ENCODE measurements around the gene HOXC9.

The HOXC9 gene

DNA sequence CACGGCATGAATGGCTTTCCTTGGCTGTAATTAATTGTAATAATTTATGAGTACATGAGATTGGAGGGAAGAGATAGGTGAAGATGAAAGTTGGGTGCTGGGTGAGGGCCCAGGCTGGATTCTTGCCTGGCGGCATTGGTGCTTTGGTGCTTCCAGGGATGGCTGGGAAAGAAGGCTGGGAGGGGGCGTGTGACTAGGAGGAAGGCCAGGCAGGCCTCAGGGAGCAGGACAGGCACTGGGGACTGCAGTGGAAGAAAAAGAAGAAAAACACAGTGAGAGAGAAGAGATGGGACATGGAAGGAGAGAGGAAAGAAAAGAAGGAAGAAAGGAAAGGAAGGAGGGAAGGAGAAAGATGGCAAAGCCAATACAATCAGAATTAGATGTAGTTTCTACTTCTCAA, 3.7 kb downstream of the HOXC9 start:
- DNase-seq: no peak

DNA sequence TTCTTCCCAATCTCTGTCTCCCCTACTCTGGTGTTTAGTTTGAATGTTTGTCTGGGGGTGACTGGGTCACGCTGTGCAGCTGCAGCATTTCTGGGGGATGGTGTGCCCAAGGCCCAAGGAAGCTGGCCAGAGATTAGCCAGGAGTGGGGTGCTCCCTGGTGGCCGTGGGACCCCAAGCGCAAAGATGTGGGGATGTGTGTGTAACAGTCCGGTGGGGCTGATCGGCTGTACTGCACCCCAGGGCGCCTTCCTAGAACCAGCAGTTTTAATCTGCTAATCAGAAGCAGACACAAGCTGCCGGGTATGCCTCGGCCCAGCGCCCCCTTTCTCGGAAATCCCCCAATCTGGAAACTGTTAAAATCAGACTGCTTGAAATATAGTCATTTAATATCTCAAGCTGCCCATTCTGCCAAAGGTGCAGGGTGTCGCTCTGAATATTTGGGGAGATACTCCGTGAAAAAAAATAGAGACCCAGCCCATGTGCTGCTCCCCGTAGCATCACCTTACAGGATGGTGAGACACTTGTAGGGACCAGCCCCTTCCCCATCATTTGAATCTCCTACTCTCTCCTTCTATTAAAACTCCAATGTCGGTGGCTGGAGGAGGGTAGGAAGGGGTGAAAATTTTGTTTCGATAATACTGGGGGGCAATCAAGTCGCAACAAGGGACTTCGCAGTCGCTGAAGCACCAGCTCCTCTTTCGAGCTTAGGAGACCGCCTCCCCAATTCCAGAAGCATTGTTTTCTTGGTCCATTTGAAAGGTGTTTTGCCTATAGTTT, 4.3 kb downstream of the HOXC9 start:
- DNase-seq: no peak

GRCh38 chr12:54004841-54005530, 5.0 kb downstream of the HOXC9 start:
- DNase-seq: no peak

- no peak for DNase-seq
These were observed 5.5 kb downstream of the HOXC9 start for GRCh38 chr12:54005531-54005852.

DNA sequence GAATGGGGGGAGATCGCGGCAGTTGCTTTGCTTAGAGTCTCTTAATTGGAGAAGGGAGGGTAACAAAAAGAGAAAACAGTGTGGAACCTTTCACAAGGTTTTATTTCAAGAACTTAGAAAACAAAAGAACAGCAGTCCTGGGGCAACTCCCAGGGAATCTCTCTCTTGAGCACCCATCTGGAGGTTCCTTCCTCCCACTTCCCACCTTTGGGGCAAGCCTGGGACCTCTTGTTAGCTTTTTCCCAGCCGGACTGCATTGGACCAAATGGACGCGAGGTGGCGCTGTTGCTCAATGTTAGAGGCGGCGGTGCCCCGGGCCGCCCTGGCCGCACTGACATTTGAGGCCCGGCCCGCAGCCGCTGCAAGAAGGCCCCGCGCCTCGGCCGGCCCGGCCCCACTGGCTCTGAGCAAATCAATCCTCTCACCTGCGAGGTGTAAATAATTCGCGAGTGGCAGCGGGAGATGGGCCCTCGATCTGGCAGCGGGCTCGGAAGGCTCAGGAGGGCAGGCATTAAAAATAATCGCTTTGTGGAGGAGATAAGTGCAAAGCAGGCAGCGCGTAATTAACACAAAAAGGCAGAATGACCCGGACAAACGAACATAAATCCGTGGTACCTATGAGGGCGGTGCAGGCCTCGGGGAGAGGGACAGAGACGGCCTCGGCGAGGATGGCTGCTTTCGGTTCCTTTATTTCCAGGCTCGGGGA, 6.0 kb downstream of the HOXC9 start:
- peak; percentile 71 for DNase-seq

DNA sequence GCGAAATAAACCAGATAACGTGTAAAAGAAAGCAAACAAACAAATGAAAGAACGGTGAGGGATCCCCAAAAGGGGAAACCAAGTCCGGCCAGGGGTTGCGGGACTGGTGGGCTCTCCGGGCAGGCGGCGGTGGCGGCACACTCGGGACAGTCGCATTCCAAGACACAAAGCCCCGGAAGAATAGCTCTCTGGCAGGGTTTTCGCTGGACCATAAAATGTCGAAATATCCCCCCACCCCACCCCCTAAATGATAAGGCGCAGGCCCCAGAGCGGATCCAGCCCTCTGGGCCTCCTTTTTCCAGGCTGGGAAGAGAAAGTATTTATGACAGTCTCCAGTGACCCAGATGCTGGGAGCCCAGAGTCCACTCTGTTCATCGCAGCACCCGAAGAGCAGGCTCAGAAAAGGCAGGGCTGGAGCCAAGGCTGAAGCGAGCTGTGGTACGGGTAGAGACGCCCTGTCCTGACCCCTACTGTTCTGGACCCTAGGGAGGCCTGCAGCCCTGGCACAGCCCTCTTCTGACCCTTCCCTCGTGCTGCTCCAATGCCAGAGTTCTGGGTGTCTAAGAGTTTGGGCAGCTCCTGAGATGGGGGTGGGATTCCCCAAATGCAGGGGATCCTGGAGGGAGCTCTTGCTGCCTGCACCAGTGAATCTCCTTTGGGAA, 6.7 kb downstream of the HOXC9 start:
- no peak for DNase-seq

- DNase-seq: no peak
These were observed 7.7 kb downstream of the HOXC9 start for GRCh38 chr12:54007538-54008259.

GRCh38 chr12:54008260-54008552, 8.2 kb downstream of the HOXC9 start:
- no peak for DNase-seq

DNA sequence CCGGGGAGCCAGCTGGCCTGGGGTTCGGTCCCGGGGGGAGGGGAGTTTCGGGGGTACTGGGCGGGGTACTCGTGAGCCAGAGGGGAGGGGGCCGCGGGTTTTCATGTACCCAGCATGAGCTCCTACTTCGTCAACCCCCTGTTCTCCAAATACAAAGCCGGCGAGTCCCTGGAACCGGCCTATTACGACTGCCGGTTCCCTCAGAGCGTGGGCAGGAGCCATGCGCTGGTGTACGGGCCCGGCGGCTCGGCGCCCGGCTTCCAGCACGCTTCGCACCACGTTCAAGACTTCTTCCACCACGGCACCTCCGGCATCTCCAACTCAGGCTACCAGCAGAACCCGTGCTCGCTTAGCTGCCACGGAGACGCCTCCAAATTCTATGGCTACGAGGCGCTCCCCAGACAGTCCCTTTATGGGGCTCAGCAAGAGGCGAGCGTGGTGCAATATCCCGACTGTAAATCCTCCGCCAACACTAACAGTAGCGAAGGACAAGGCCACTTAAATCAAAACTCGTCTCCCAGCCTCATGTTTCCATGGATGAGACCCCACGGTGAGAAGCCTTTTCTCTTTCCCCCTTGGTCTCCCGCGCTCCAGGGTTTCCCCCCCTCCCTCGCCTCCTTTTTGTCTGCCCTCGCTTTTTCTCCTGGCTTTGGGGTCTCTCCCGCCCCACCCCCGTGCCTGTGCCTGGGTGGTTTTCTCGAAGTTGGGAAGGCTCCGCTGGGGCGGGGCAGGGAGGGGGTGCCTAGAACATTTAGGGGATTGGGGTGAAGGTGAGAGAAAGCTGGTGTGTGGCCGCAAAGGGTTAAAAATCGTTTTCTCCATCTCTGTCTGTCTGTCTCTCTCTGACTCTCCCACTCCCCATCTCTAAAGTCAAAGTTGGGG, 9.5 kb downstream of the HOXC9 start:
- no peak for DNase-seq

- DNase-seq: no peak
These were observed 10.4 kb downstream of the HOXC9 start for GRCh38 chr12:54010053-54010971.

DNA sequence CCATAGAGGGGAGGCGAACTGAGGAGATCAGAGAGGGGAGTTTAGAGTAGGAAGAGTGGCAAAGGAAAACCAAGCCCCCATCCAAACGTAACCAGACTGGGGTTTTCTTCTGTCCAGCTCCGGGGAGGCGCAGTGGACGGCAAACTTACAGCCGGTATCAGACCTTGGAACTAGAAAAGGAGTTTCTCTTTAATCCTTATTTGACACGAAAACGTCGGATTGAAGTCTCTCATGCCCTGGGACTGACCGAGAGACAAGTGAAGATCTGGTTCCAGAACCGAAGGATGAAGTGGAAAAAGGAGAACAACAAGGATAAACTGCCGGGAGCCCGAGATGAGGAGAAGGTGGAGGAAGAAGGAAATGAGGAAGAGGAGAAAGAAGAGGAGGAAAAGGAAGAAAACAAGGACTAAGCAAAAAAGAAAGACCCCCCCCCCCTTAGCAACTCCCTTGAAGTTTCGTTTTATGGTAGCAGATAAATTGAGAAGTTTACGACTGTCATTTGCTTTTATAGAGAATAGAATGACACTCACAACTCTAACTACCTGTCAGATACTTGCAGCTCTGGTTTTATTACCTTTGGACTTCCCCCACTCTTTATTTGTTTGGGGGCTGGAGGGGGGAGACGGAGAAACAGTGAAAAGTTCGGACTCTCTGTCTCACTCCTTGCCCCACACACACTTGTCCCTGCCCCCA, 11.2 kb downstream of the HOXC9 start:
- DNase-seq: no peak

- no peak for DNase-seq
These were observed 11.9 kb downstream of the HOXC9 start for GRCh38 chr12:54011665-54012532.

GRCh38 chr12:54012631-54013409, 12.9 kb downstream of the HOXC9 start:
- DNase-seq: no peak

DNA sequence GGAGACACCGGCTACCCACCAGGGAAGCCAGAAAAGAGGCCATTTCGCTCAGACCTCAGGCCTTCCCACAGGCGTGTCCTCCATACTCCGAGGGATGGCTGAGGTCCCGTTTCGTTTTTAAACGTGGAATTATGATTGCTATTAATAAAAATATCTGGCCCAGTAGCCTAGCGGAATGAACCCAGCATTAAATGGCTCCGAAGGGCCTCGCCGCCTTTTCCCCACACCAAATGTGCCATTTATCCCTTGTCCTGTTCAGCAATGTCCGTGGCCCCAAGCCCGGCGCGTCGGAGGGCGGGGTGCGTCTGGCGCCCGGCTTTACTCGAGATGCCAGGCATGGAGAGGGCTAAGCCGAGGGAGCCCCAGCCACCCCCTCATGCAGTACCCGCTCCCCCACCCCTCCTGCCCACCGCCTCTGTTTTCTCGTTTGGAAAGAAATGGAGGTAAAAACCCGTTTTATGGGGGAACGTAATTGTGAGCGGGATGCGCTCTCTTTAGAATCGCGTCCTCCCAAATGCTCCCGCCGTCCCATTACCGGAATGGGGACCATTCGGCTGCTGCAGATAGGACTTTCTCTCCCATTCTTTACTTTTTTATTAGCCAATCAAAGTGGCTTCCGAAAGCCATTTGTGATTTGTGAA, 14.5 kb downstream of the HOXC9 start:
- no peak for DNase-seq

DNA sequence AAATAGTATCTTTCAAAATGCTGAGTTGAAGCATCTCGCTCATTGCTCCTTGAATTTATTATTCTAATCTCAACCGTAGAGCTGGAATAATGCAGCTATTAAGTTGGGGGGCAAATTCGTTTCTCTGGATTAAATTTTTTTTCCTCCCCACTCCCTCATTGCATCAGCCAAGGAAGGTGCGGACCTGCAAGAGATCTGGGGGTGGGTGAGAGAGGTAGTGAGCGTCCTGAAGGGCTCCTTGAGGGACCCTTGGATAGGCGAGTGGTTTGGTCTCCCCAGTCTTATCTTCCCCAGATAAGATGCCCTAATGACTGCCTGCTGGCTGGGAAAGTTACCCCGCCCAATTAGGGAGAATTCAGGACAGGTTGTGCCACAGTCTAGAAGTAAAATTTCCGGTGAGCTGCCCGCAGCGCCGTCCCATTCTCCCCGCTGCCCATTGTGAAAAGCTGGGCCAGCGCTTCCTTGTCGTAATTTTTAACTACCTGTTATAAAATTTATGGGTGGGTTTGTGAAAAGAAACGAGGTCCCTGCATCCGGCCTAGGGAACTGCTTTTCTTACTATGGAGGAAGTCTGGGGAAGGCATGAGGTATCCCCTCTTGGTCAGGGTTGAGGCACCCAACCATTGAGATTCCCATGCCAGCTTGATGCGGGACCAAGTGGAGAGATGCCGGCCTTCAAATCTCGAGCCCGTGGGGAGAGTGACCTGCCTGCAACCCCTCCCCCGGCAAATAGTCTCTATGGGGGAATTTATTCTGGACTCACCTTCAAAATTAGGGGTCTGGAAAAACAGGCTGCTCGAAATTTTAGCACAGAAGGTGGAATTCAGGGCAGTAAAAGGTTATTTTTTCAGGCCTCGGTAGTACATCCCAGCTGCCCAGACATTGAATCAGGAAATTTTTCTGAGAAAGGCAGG, 15.3 kb downstream of the HOXC9 start:
- no peak for DNase-seq

- DNase-seq: no peak
These were observed 16.1 kb downstream of the HOXC9 start for GRCh38 chr12:54016051-54016450.

GRCh38 chr12:54016478-54016964, 16.6 kb downstream of the HOXC9 start:
- peak; percentile 39 for DNase-seq

Measured in NCI-H2171 (cell line).